Measurements from ENCODE around the gene PGAP3. TPM values are rescaled to one million over a fixed set of nuclear protein-coding genes. Genes with fewer than 3 reads are reported as not detected.

PGAP3 gene
- polyA plus RNA-seq, 1 experiment: 9.6 TPM

DNA sequence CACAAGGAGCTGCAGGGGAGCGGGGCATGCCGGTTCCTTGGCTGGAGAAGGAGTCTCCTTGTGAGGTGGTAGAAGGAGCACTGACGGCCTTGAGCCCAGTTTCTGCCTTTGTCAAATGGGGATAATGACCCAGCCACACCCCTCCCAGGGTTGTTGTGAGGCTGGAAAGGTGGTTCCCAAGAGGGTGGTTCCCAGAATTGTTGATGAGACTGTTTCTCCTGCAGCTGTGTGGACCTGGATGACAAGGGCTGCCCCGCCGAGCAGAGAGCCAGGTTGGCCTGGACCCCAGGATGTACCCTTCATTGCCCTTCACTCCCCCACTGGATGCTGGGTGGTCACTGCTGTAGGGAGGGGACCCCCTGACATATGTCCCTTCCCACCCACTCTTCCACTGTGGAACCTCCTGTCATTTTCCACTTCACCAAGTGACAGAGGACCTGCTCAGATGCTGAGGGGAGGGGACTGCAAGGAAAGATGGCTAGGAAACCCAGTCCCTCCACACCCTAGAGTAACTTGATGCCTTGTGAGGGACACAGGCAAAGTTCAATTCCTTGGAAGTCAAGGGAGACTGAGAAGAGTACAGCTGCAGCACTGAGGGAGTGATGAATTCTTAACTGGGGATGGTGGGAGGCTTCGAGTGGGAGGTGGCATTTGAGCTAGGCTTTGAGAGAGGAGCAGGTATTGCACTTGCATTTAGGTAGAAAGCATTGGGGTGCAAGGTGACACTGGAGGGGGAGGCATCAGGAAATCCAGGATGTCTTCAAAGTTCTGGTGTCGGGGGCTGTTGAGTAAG, 31.9 kb upstream of the PGAP3 start:
- no peak overlapping the region for H3K4me3 ChIP-seq (ENCODE audit: low read depth, low read length)
- H3K27ac ChIP-seq (ENCODE audit: low read depth, low read length): no peak overlapping the region
- H3K9me3 ChIP-seq (ENCODE audit: control insufficient read depth, insufficient read depth, low read length): no peaks in the 10 kb centered on the region; the same call in 1 of the 2 replicates
- CTCF ChIA-PET: interaction anchor here (2.7 kb wide), 1 partner anchor 10 kb away, joined by 17 read pairs; the partner anchor contains the start of gene MIEN1
- no peak for DNase-seq (ENCODE audit: low read depth, low spot score)
- H3K27me3 ChIP-seq (ENCODE audit: control insufficient read depth, insufficient read depth, low read length): no peaks in the 10 kb centered on the region
- TF ChIP-seq, protein P1, sequence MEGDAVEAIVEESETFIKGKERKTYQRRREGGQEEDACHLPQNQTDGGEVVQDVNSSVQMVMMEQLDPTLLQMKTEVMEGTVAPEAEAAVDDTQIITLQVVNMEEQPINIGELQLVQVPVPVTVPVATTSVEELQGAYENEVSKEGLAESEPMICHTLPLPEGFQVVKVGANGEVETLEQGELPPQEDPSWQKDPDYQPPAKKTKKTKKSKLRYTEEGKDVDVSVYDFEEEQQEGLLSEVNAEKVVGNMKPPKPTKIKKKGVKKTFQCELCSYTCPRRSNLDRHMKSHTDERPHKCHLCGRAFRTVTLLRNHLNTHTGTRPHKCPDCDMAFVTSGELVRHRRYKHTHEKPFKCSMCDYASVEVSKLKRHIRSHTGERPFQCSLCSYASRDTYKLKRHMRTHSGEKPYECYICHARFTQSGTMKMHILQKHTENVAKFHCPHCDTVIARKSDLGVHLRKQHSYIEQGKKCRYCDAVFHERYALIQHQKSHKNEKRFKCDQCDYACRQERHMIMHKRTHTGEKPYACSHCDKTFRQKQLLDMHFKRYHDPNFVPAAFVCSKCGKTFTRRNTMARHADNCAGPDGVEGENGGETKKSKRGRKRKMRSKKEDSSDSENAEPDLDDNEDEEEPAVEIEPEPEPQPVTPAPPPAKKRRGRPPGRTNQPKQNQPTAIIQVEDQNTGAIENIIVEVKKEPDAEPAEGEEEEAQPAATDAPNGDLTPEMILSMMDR (IDR thresholded peaks at IDR 0.05; ENCODE audit: low read depth, low read length): no peak
- POLR2A ChIA-PET: no interaction called here

DNA sequence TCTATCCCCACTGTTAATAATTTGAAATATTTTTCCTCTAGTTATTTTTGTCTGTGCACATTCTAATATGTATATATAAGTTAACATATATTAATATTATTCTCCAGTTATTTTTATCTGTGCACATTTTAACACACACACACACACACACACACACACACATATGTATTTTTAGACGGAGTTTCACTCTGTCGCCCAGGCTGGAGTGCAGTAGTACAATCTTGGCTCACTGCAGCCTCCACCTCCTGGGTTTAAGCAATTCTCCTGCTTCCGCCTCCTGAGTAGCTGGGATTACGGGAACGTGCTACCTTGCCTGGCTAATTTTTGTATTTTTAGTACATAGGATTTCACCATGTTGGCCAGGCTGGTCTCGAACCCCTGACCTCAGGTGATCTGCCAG, 29.8 kb upstream of the PGAP3 start:
- Histone ChIP-seq H3K27me3 (ENCODE audit: control insufficient read depth, insufficient read depth, low read length) (no peaks in the 10 kb centered on the region), H3K27ac (ENCODE audit: low read depth, low read length) (no peak overlapping the region), H3K9me3 (ENCODE audit: control insufficient read depth, insufficient read depth, low read length) (no peaks in the 10 kb centered on the region; the same call in 1 of the 2 replicates), H3K4me3 (ENCODE audit: low read depth, low read length) (no peak overlapping the region)
- ChIA-PET CTCF (interaction anchor here (1.2 kb wide), 1 partner anchor 94 kb away, joined by 3 read pairs; no protein-coding TSS in a partner anchor), POLR2A (no interaction called here)
- DNase-seq (ENCODE audit: low read depth, low spot score): no peak
- TF ChIP-seq, protein P1 (IDR thresholded peaks at IDR 0.05; ENCODE audit: low read depth, low read length): no peak

DNA sequence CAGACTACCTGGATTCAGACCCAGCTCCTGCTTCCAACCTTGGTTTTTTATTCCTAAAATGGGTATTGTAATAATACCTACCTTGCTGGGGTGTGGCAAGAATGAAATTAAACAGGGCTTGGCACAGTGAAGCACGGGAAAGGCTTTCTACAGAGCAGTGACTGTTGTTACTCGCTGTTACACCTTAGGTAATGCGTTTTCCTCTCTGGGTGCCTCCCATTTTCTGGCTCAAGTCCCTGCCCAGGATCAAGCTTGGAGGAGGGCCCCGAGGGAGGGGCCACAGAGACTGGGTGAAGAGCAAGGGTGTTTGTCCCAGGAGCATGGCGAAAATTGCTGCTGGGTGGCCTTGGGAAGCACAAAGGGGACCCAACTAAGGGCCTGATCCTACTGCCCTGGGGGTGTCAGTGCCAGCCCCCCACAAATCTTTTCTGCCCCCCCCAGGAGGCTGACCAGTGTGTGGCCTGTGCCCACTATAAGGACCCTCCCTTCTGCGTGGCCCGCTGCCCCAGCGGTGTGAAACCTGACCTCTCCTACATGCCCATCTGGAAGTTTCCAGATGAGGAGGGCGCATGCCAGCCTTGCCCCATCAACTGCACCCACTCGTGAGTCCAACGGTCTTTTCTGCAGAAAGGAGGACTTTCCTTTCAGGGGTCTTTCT, 29.2 kb upstream of the PGAP3 start:
- no peaks in the 10 kb centered on the region; the same call in 1 of the 2 replicates for H3K9me3 ChIP-seq (ENCODE audit: control insufficient read depth, insufficient read depth, low read length)
- ChIA-PET CTCF (interaction anchor here (1.0 kb wide), 1 partner anchor 13 kb away, joined by 10 read pairs; no protein-coding TSS in a partner anchor), POLR2A (no interaction called here)
- no peak overlapping the region for H3K27ac ChIP-seq (ENCODE audit: low read depth, low read length)
- no peaks in the 10 kb centered on the region for H3K27me3 ChIP-seq (ENCODE audit: control insufficient read depth, insufficient read depth, low read length)
- TF ChIP-seq, protein P1 (IDR thresholded peaks at IDR 0.05; ENCODE audit: low read depth, low read length): no peak
- no peak overlapping the region for H3K4me3 ChIP-seq (ENCODE audit: low read depth, low read length)
- no peak for DNase-seq (ENCODE audit: low read depth, low spot score)

DNA sequence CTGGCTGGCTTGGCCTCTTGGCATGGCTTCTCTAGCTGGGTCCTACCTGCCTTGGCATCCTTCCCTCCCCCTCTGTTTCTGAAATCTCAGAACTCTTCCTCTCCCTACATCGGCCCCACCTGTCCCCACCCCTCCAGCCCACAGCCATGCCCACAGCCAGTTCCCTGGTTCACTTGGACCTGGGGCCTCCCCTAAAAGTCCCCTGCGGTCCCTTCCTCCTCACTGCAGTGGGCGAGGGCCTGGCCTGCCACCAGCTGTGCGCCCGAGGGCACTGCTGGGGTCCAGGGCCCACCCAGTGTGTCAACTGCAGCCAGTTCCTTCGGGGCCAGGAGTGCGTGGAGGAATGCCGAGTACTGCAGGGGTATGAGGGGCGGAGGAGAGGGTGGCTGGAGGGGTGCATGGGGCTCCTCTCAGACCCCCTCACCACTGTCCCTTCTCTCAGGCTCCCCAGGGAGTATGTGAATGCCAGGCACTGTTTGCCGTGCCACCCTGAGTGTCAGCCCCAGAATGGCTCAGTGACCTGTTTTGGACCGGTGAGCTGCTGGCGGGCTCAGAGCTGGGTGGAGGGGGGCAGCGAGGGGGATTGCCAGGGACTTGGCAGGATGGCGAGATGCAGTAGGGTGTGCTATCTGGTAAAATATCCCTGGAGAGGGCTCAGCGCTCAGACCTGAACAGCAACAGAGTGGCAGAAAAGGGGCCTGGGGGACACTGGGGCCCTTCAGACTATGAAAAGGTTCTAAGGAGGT, 28.4 kb upstream of the PGAP3 start:
- CTCF ChIA-PET: interaction anchor here (1.0 kb wide), 1 partner anchor 13 kb away, joined by 10 read pairs; no protein-coding TSS in a partner anchor
- no peaks in the 10 kb centered on the region; the same call in 1 of the 2 replicates for H3K9me3 ChIP-seq (ENCODE audit: control insufficient read depth, insufficient read depth, low read length)
- TF ChIP-seq, protein P1 (IDR thresholded peaks at IDR 0.05; ENCODE audit: low read depth, low read length): no peak
- no peaks in the 10 kb centered on the region for H3K27me3 ChIP-seq (ENCODE audit: control insufficient read depth, insufficient read depth, low read length)
- no peak overlapping the region for H3K27ac ChIP-seq (ENCODE audit: low read depth, low read length)
- DNase-seq (ENCODE audit: low read depth, low spot score): no peak
- POLR2A ChIA-PET: no interaction called here
- no peak overlapping the region for H3K4me3 ChIP-seq (ENCODE audit: low read depth, low read length)
